GM12892 (cell line): ENCODE results near the gene TMCC2.

Experiments used
- POLR2A ChIP-seq: IDR thresholded peaks from 2 replicates; pipeline ENCODE4 v1.6.1; 2011; ENCODE audit warnings: low read depth, low read length, control low read depth
- POLR2AphosphoS5 ChIP-seq: IDR thresholded peaks from 2 replicates; pipeline ENCODE4 v1.6.1; 2011; ENCODE audit warnings: low read depth, low read length, control low read depth
- TAF1 ChIP-seq: IDR thresholded peaks from 2 replicates; pipeline ENCODE4 v1.6.1; 2011; ENCODE audit warnings: low read depth, mild to moderate bottlenecking, control low read depth, low read length, borderline replicate concordance

- TF ChIP-seq POLR2A, result no peak
- TF ChIP-seq POLR2AphosphoS5, result no peak
- no peak for TF ChIP-seq TAF1
Measured at GRCh38 chr1:205217418-205217817, 10.3 kb upstream of the TMCC2 start.
